H1 (cell line): Measurements from ENCODE around the gene GTF2F2. TPM values are rescaled to one million over a fixed set of nuclear protein-coding genes. Genes with fewer than 3 reads are reported as not detected.

Experiments used
- CTCF ChIA-PET: fragments of 300-600 bp; sonication (Branson Sonifier 250); formaldehyde crosslinking; loops from one replicate; lab custom pipeline; 2021; ENCODE audit not compliant: partially characterized antibody; lab: Charles Lee
- POLR2A ChIA-PET: fragments of 300-600 bp; sonication (Branson Sonifier 250); formaldehyde crosslinking; loops from one replicate; lab custom pipeline; 2021; ENCODE audit warnings: inconsistent platforms; ENCODE audit not compliant: partially characterized antibody; lab: Charles Lee
- DNase-seq, 2 experiments: peaks; one replicate each; pipeline versions ENCODE4 v3.0.0 to v3.0.0-alpha.2; 2010 to 2022; ENCODE audit warnings: low spot score in 2 of 2, low read depth in 1 of 2, mixed read lengths in 1 of 2
- FAIRE-seq: peaks from 2 replicates; lab custom pipeline; 2011; peaks lifted over from hg19 to GRCh38; lab: Jason Lieb, UNC
- H2AFZ ChIP-seq: 2 replicates; pipeline ENCODE4 v1.8.1; 2012; ENCODE audit warnings: low read length, inconsistent platforms
- H2AK5ac ChIP-seq: 2 replicates; pipeline ENCODE4 v1.6.1; 2013; ENCODE audit warnings: low read depth, low read length
- H2BK120ac ChIP-seq: replicated peaks from 2 replicates; pipeline ENCODE3; 2013; ENCODE audit warnings: low read depth, low read length, inconsistent platforms
- H2BK12ac ChIP-seq: 2 replicates; pipeline ENCODE4 v1.6.1; 2013; ENCODE audit warnings: low read depth, low read length
- H2BK15ac ChIP-seq: 2 replicates; pipeline ENCODE4 v1.6.1; 2013; ENCODE audit warnings: low read length
- H2BK20ac ChIP-seq: 2 replicates; pipeline ENCODE4 v1.6.1; 2013; ENCODE audit warnings: low read length
- H2BK5ac ChIP-seq: 2 replicates; pipeline ENCODE4 v1.6.1; 2013; ENCODE audit warnings: low read depth, low read length
- H3K14ac ChIP-seq: 2 replicates; pipeline ENCODE4 v1.6.1; 2013; ENCODE audit warnings: inconsistent platforms; ENCODE audit not compliant: insufficient read length
- H3K18ac ChIP-seq: 2 replicates; pipeline ENCODE4 v1.6.1; 2013; ENCODE audit warnings: low read length; ENCODE audit errors: extremely low read depth
- H3K23ac ChIP-seq: 2 replicates; pipeline ENCODE4 v1.6.1; 2013; ENCODE audit warnings: inconsistent platforms; ENCODE audit not compliant: insufficient read length
- H3K23me2 ChIP-seq: 2 replicates; pipeline ENCODE4 v1.6.1; 2013; ENCODE audit warnings: low read depth, low read length
- H3K27ac ChIP-seq: 2 replicates; pipeline ENCODE4 v1.6.1; 2011; ENCODE audit warnings: low read depth, low read length, inconsistent platforms
- H3K27me3 ChIP-seq, 4 experiments: replicated peaks in 1 of 4; 1 replicate in 1 of 4; 2 replicates in 3 of 4; pipeline versions ENCODE4 v1.6.1 to v1.8.1; 2011 to 2013; ENCODE audit warnings: low read length in 3 of 4, mild to moderate bottlenecking in 3 of 4, inconsistent platforms in 2 of 4, mixed read lengths in 2 of 4, moderate library complexity in 1 of 4; ENCODE audit not compliant: control insufficient read depth in 3 of 4, insufficient read depth in 3 of 4; ENCODE audit errors: extremely low read depth in 1 of 4
- H3K36me3 ChIP-seq, 4 experiments: 2 replicates each; pipeline versions ENCODE4 v1.6.1 to v1.8.1; 2011 to 2013; ENCODE audit warnings: mild to moderate bottlenecking in 4 of 4, low read length in 3 of 4, moderate library complexity in 2 of 4, control low read depth in 1 of 4, inconsistent platforms in 1 of 4; ENCODE audit not compliant: insufficient read depth in 4 of 4, control insufficient read depth in 2 of 4
- H3K4ac ChIP-seq: replicated peaks from 2 replicates; pipeline ENCODE3; 2013; ENCODE audit warnings: low read length, low read depth, mixed read lengths, inconsistent platforms; ENCODE audit not compliant: insufficient read length
- H3K4me1 ChIP-seq, 4 experiments: replicated peaks in 1 of 4; 1 replicate in 1 of 4; 2 replicates in 3 of 4; pipeline versions ENCODE4 v1.6.1 to v1.8.1; 2011 to 2013; ENCODE audit warnings: low read length in 3 of 4, inconsistent platforms in 2 of 4, mixed read lengths in 1 of 4; ENCODE audit not compliant: insufficient read depth in 4 of 4, control insufficient read depth in 3 of 4
- H3K4me2 ChIP-seq, 2 experiments: 2 replicates each; pipeline versions ENCODE4 v1.6.1 to v1.8.1; 2011 to 2013; ENCODE audit warnings: low read depth in 2 of 2, low read length in 2 of 2, control low read depth in 1 of 2, inconsistent platforms in 1 of 2, mild to moderate bottlenecking in 1 of 2; ENCODE audit not compliant: insufficient read depth in 1 of 2
- H3K4me3 ChIP-seq, 4 experiments: fragments of 200-600, 300-600 bp in 1 of 4; sonication (generic), shearing (Covaris generic), sonication (Bioruptor Twin) in 1 of 4; 2 replicates each; pipeline versions ENCODE4 v1.5.1 to v1.8.1; 2011 to 2016; ENCODE audit warnings: low read length in 4 of 4, low read depth in 3 of 4, control low read depth in 2 of 4, inconsistent platforms in 2 of 4, mild to moderate bottlenecking in 2 of 4, mixed read lengths in 1 of 4, moderate library complexity in 1 of 4; ENCODE audit not compliant: insufficient read depth in 2 of 4; ENCODE audit errors: extremely low read depth in 1 of 4
- H3K56ac ChIP-seq: replicated peaks from 2 replicates; pipeline ENCODE3; 2013; ENCODE audit warnings: low read depth, mild to moderate bottlenecking, mixed read lengths, low read length, inconsistent platforms; ENCODE audit not compliant: insufficient read length
- H3K79me1 ChIP-seq: 2 replicates; pipeline ENCODE4 v1.6.1; 2013; ENCODE audit warnings: low read depth, low read length, control low read depth
- H3K79me2 ChIP-seq, 2 experiments: 2 replicates each; pipeline versions ENCODE4 v1.6.1 to v1.8.1; 2012 to 2013; ENCODE audit warnings: low read length in 2 of 2, mild to moderate bottlenecking in 2 of 2, inconsistent platforms in 1 of 2; ENCODE audit not compliant: insufficient read depth in 2 of 2, control insufficient read depth in 1 of 2
- H3K9ac ChIP-seq, 4 experiments: replicated peaks in 1 of 4; 1 replicate in 1 of 4; 2 replicates in 3 of 4; pipeline versions ENCODE4 v1.6.1 to v1.8.1; 2011 to 2013; ENCODE audit warnings: low read depth in 3 of 4, low read length in 3 of 4, control low read depth in 2 of 4, mild to moderate bottlenecking in 2 of 4, moderate library complexity in 2 of 4, inconsistent platforms in 1 of 4; ENCODE audit errors: extremely low read depth in 1 of 4
- H3K9me3 ChIP-seq, 2 experiments: 2 replicates each; pipeline versions ENCODE4 v1.6.1 to v1.8.1; 2012 to 2013; ENCODE audit warnings: mild to moderate bottlenecking in 2 of 2, moderate library complexity in 2 of 2, control low read depth in 1 of 2, inconsistent platforms in 1 of 2, low read depth in 1 of 2, low read length in 1 of 2, mixed read lengths in 1 of 2; ENCODE audit not compliant: insufficient read depth in 2 of 2
- H4K20me1 ChIP-seq, 2 experiments: replicated peaks in 1 of 2; 2 replicates each; pipeline versions ENCODE3 to v1.8.1; 2011 to 2013; ENCODE audit warnings: inconsistent platforms in 2 of 2, low read length in 2 of 2, mild to moderate bottlenecking in 1 of 2; ENCODE audit not compliant: insufficient read depth in 2 of 2, control insufficient read depth in 1 of 2
- H4K5ac ChIP-seq: 2 replicates; pipeline ENCODE4 v1.6.1; 2013; ENCODE audit warnings: low read length, low read depth, mixed read lengths, inconsistent platforms; ENCODE audit not compliant: insufficient read length
- H4K8ac ChIP-seq: 2 replicates; pipeline ENCODE4 v1.8.0; 2013; ENCODE audit warnings: mild to moderate bottlenecking, moderate library complexity, low read length, inconsistent platforms; ENCODE audit not compliant: insufficient read depth; ENCODE audit errors: extremely low read depth
- H4K91ac ChIP-seq: replicated peaks from 2 replicates; pipeline ENCODE3; 2013; ENCODE audit warnings: low read length, mixed read lengths, inconsistent platforms; ENCODE audit not compliant: insufficient read length
- CTCF ChIP-seq, 3 experiments: IDR thresholded peaks; 1 replicate in 2 of 3; 2 replicates in 1 of 3; pipeline versions ENCODE4 v1.5.1 to v1.6.1; 2011; ENCODE audit warnings: low read length in 3 of 3, mild to moderate bottlenecking in 3 of 3, inconsistent platforms in 2 of 3, low read depth in 1 of 3, moderate library complexity in 1 of 3; ENCODE audit not compliant: insufficient read depth in 1 of 3; ENCODE audit errors: control extremely low read depth in 1 of 3
- MAFK ChIP-seq: IDR thresholded peaks from 2 replicates; pipeline ENCODE4 v1.6.1; 2012; ENCODE audit warnings: low read depth, mild to moderate bottlenecking, improper control_type of control experiment, low read length
- SP4 ChIP-seq: IDR thresholded peaks from 2 replicates; pipeline ENCODE4 v1.6.1; 2012; ENCODE audit warnings: low read length, inconsistent platforms
- SRF ChIP-seq: IDR thresholded peaks from 2 replicates; pipeline ENCODE4 v1.6.1; 2011; ENCODE audit warnings: mild to moderate bottlenecking, low read depth, low read length, moderate library complexity
- WGBS, 2 experiments: shearing (Covaris generic) in 1 of 2; methylation state at CpG; one replicate each; pipeline versions ENCODE4 v1.1.6 to v1.1.7; 2013 to 2015; ENCODE audit warnings: low lambda C conversion rate in 2 of 2, mixed read lengths in 2 of 2, inconsistent platforms in 1 of 2, low coverage in 1 of 2, missing lambda C conversion rate in 1 of 2; ENCODE audit not compliant: insufficient replicate concordance in 2 of 2, insufficient coverage in 1 of 2, insufficient read length in 1 of 2; ENCODE audit errors: extremely low coverage in 1 of 2, missing lambda C conversion rate in 1 of 2; 5-methylcytosine and 5-hydroxymethylcytosine counted together
- polyA plus RNA-seq, 7 experiments: library from polyadenylated mRNA; depleted of rRNA in 3 of 7; stranded (reverse) in 5 of 7; unstranded in 2 of 7; fragments of >200 nt in 5 of 7; fragments of 200-250 nt in 2 of 7; gene quantifications; 1 replicate in 5 of 7; 2 replicates in 1 of 7; 4 replicates in 1 of 7; pipeline versions ENCODE4 v1.2.1 to v1.2.3, GENCODE V29; 2011 to 2013; ENCODE audit warnings: missing spikeins in 2 of 7, mixed read lengths in 2 of 7
- total RNA-seq: library from RNA; stranded (reverse); fragmentation: NEBNext Ultra II Directional; extraction: Animal tissue kit (Norgen Biotek cat#: 25700); gene quantifications from 2 replicates; pipeline ENCODE4 v1.2.1, GENCODE V29; 2021

The GTF2F2 gene
- total and polyA plus RNA-seq, 2 of the 8 experiments (the other 6 are each of a cell fraction or from before 2014, with no cell fraction given), result 10.8 to 31.1 TPM

GRCh38 chr13:45302507-45302906 is 182.2 kb downstream of the GTF2F2 start:
- Histone ChIP-seq H3K23ac (no peak overlapping the region), H4K5ac (no peak overlapping the region), H3K79me2 (no peaks in the 10 kb centered on the region), H2AK5ac (no peak overlapping the region), H2AFZ (no peak overlapping the region), H2BK5ac (no peak overlapping the region; the same call in 1 of the 2 replicates), H2BK120ac (no peak overlapping the region), H3K4me1 (peaks cover 0 to 4% (median 2%) of the 10 kb centered on the region in 4 experiments; a peak in 4 of 7 replicates), H4K91ac (no peak overlapping the region), H3K14ac (no peak overlapping the region), H4K20me1 (no peaks in the 10 kb centered on the region), H3K27ac (no peak overlapping the region), H2BK20ac (no peak overlapping the region), H3K23me2 (no peaks in the 10 kb centered on the region), H3K56ac (no peak overlapping the region), H2BK15ac (no peak overlapping the region), H3K4ac (no peak overlapping the region), H3K27me3 (no peaks in the 10 kb centered on the region), H3K79me1 (no peaks in the 10 kb centered on the region), H3K36me3 (no peaks in the 10 kb centered on the region), H3K4me2 (no peak overlapping the region), H2BK12ac (no peak overlapping the region), H3K9ac (no peak overlapping the region; a peak in 1 of 7 replicates), H3K9me3 (no peaks in the 10 kb centered on the region), H3K4me3 (no peak overlapping the region), H4K8ac (no peak overlapping the region), H3K18ac (no peak overlapping the region)
- POLR2A ChIA-PET, result interaction anchor here (0.6 to 2.7 kb wide), 7 partner anchors 8 to 38 kb away, joined by 3 to 8 read pairs (median 4); partner anchors contain the start of gene TPT1
- CTCF ChIA-PET, result interaction anchor here (1.1 to 6.3 kb wide), 4 partner anchors 8 to 256 kb away, joined by 3 to 36 read pairs (median 6); no protein-coding TSS in a partner anchor
- DNase-seq (no peak), FAIRE-seq (peak; percentile 7)
- 55% methylated on average over 3 of the region's 3 CpGs; no CpG with 5 or more reads in 1 of the 2 experiments for WGBS, 2 experiments
- TF ChIP-seq MAFK (no peak), SP4 (no peak), SRF (no peak), CTCF (IDR thresholded peaks at IDR 0.05; ENCODE audit: control extremely low read depth in 1 of 3, insufficient read depth in 1 of 3, low read depth in 1 of 3, low read length in 3 of 3) (no peak)
